ENCODE results near the gene SLC16A9.

DNA sequence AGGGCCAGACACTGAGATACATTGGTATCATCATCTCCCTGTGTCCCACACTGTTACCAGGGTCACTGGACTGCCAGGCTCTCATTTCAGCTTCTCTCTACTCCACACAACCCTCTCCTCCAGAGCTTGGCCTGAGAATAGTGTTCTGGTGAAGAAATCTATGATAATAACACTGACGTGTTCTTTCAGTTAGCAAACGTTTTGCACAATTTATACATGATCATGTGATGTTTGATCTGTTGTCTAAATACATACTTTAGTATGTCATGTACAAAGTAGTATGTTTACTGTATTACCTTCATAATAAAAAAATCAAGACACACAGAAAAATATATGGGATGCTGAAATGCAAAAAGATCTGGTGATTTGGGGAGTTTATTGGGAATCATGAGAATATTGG, 5.0 kb downstream of the SLC16A9 start:
- no peak for TF ChIP-seq TRIM28 (IDR thresholded peaks at IDR 0.05; ENCODE audit: borderline replicate concordance, low read length)
- TF ChIP-seq, protein P1, sequence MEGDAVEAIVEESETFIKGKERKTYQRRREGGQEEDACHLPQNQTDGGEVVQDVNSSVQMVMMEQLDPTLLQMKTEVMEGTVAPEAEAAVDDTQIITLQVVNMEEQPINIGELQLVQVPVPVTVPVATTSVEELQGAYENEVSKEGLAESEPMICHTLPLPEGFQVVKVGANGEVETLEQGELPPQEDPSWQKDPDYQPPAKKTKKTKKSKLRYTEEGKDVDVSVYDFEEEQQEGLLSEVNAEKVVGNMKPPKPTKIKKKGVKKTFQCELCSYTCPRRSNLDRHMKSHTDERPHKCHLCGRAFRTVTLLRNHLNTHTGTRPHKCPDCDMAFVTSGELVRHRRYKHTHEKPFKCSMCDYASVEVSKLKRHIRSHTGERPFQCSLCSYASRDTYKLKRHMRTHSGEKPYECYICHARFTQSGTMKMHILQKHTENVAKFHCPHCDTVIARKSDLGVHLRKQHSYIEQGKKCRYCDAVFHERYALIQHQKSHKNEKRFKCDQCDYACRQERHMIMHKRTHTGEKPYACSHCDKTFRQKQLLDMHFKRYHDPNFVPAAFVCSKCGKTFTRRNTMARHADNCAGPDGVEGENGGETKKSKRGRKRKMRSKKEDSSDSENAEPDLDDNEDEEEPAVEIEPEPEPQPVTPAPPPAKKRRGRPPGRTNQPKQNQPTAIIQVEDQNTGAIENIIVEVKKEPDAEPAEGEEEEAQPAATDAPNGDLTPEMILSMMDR (tag by site-specific recombination; IDR thresholded peaks at IDR 0.05) = no peak
- TF ChIP-seq, protein P2, sequence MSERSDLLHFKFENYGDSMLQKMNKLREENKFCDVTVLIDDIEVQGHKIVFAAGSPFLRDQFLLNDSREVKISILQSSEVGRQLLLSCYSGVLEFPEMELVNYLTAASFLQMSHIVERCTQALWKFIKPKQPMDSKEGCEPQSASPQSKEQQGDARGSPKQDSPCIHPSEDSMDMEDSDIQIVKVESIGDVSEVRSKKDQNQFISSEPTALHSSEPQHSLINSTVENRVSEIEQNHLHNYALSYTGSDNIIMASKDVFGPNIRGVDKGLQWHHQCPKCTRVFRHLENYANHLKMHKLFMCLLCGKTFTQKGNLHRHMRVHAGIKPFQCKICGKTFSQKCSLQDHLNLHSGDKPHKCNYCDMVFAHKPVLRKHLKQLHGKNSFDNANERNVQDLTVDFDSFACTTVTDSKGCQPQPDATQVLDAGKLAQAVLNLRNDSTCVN (tag by site-specific recombination; optimal IDR thresholded peaks at IDR 0.05) = no peak
- no peak for TF ChIP-seq ZNF10 (tag by site-specific recombination; IDR thresholded peaks at IDR 0.05)
- no peak for TF ChIP-seq ZNF791 (tag by site-specific recombination; IDR thresholded peaks at IDR 0.05)
- TF ChIP-seq, protein P3, sequence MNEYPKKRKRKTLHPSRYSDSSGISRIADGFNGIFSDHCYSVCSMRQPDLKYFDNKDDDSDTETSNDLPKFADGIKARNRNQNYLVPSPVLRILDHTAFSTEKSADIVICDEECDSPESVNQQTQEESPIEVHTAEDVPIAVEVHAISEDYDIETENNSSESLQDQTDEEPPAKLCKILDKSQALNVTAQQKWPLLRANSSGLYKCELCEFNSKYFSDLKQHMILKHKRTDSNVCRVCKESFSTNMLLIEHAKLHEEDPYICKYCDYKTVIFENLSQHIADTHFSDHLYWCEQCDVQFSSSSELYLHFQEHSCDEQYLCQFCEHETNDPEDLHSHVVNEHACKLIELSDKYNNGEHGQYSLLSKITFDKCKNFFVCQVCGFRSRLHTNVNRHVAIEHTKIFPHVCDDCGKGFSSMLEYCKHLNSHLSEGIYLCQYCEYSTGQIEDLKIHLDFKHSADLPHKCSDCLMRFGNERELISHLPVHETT (tag by site-specific recombination; IDR thresholded peaks at IDR 0.05) = no peak
- no peak for TF ChIP-seq ZNF561 (tag by site-specific recombination; IDR thresholded peaks at IDR 0.05; ENCODE audit: borderline replicate concordance)
- no peak for TF ChIP-seq ZNF175 (tag by site-specific recombination; IDR thresholded peaks at IDR 0.05)
